Fibroblast of mammary gland (primary cell): ENCODE measurements around the gene SOCS2.
"Not testable (repeated sequence)": the region's sequence is repeated elsewhere in the genome, so short reads cannot be mapped to it uniquely, and the experiment has no call there.

Source experiments
- DNase-seq: peaks from one replicate; pipeline ENCODE4 v3.0.0-alpha.2; 2010; ENCODE audit warnings: low read depth
- H3K4me3 ChIP-seq: 2 replicates; pipeline ENCODE4 v1.5.1; 2011; ENCODE audit warnings: low read depth, mild to moderate bottlenecking, low read length, moderate library complexity; ENCODE audit not compliant: control insufficient read depth
- CTCF ChIP-seq: conservative IDR thresholded peaks from 2 replicates; pipeline ENCODE4 v1.5.1; 2011; ENCODE audit warnings: low read depth, low read length, inconsistent platforms; ENCODE audit not compliant: control insufficient read depth, insufficient read depth

Gene SOCS2

GRCh38 chr12:93549174-93549573 is 23.3 kb upstream of the SOCS2 start:
- DNase-seq = no peak

DNA sequence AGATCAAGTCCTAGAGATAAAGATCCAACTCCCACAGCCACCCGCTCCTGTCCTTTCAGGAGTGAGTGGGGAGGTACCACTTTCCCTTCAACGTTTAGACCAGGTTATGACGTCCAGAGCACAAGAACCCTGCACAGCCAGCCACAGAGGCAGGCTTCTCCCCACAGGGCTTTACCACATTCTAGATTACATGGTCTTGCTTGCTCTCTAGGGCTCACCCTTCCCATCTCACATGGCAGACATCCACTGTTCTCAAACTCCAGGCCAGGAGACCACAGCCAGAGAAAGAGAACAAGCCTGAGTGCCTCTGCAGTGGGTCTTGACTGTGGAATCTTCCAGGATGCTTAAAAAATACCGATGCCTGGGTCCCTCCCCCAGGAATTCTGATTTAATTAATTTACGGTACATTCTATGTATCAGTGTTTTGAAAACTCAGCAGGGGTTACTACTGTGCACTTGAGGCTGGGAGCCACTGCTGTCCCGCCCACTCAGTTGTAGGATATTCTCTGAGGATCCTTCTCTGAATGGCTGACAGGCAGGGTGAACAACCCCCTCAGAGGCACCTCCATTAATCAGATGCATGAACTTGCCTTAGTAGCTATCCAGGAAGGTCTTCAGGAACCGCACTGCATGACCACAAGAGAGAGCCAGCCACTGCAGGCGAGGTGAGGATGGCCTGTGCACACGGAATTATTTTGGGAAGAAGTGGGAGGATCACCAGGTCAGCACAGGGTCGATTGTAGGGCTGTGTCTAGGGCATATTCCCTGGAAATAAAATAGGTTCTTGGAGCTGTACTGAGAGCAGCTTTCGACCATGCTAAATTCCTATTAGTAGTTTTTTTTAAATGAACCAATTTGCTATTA is 21.5 kb upstream of the SOCS2 start:
- TF ChIP-seq CTCF = no peak
- H3K4me3 ChIP-seq = no peak overlapping the region
- DNase-seq = no peak

More at GRCh38 chr12:93549174-93549573, 23.3 kb upstream of the SOCS2 start:
- H3K4me3 ChIP-seq = no peak overlapping the region
- no peak for TF ChIP-seq CTCF

- TF ChIP-seq CTCF = no peak
- no peak for DNase-seq
- no peak overlapping the region for H3K4me3 ChIP-seq
Observed at GRCh38 chr12:93552427-93552826, 20.0 kb upstream of the SOCS2 start.

DNA sequence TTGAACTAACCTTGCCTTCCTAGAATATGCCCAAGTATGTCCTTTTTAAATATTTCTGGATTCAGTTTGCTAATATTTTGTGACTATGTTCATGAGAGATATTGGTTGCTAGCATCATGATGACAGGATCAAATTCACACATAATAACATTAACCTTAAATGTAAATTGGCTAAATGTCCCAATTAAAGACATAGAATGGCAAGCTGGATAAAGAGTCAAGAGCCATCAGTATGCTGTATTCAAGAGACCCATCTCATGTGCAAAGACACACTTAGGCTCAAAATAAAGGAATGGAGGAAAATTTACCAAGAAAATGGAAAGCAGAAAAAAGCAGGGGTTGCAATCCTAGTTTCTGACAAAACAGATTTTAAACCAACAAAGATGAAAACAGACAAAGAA is 14.6 kb upstream of the SOCS2 start:
- not testable (repeated sequence) for DNase-seq, H3K4me3 ChIP-seq

DNA sequence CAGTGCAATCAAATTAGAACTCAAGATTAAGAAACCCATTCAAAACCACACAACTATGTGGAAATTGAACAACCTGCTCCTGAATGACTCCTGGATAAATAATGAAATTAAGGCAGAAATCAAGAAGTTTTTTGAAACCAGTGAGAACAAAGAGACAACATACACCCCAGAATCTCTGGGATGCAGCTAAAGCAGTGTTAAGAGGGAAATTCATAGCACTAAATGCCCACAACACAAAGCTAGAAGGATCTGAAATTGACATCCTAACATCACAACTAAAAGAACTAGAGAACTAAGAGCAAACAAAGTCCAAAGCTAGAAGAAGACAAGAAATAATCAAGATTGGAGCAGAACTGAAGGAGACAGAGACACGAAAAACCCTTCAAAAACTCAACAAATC is 13.8 kb upstream of the SOCS2 start:
- DNase-seq, H3K4me3 ChIP-seq: not testable (repeated sequence)

DNA sequence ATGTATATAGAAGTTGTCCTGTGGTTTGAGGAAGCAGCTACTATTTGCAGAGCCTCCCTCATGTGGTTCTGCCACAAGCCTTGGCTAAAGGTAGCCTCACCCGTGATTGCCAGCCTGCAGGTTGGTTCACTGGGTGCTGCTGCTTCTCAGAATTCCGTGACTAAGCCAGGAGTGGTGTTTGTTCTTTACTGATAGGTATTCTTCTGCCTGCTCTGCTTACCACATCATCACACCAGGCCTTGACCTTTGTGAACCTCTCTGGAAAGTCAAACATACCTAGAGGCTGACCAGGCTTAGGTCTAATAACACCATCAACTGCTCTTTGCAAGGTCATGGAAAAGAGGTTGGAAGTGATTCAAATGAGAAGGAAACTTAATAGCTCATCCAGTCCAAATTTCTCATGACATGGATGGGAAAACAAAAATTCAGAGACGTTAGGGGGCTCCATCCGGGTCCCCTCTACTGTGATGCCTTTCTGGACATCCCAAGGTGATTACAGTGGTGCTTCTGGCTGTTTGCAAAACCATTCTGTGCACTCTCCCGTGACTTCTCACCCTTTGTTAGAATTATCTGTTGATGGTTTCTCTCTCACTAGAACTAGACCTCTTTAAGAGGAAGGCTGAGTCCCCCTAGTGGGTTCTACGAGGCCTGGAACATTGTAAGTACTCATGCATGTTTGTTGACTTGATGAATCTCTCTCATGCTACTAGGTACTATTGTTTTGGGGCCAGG is 8.5 kb upstream of the SOCS2 start:
- DNase-seq = peak; percentile 45
- TF ChIP-seq CTCF = peak; percentile 34
- H3K4me3 ChIP-seq = no peak overlapping the region

DNA sequence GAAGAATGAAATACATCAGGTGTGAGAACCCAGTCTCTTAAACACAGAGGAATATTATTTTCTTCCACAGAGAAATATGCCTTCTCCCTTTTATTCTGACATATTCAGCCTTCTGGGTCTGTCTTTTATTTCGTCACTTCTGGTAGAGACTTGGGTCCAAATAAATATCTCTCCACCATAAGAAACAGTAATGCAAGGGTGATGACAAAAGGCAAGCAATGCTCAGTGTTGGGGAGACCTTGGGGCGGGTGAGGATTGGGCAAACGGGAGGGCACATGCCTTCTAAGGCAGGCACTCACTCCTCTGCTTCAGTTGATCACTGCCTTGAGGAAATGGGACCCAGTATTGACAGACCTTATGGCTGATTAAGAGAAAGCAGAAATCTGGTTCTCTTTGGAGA is 6.7 kb upstream of the SOCS2 start:
- no peak for TF ChIP-seq CTCF
- no peak for DNase-seq
- H3K4me3 ChIP-seq = no peak overlapping the region
